Stomach (tissue), 9 donors: ENCODE data around the gene MX2. TPM values are rescaled to one million over a fixed set of nuclear protein-coding genes. Genes with fewer than 3 reads are reported as not detected.

ENCODE experiments used
- DNase-seq, 2 donors: peaks; one replicate each; pipeline versions ENCODE4 v3.0.0 to v3.0.0-alpha.2; 2013 to 2019
- H3K27ac ChIP-seq, 5 donors: fragments of 200-600 bp in 4 of 5; sonication (generic) in 4 of 5; one replicate each; pipeline ENCODE4 v1.5.1; 2013 to 2019; ENCODE audit warnings: mild to moderate bottlenecking in 1 of 5, moderate library complexity in 1 of 5
- H3K27me3 ChIP-seq, 3 donors: fragments of 200-600 bp; sonication (generic); one replicate each; pipeline ENCODE4 v1.5.1; 2017 to 2019; ENCODE audit warnings: mixed run types in 1 of 3
- H3K36me3 ChIP-seq, 4 donors: fragments of 200-600 bp; sonication (generic); 1 replicate in 3 of 4; 2 replicates in 1 of 4; pipeline ENCODE4 v1.5.1; 2016 to 2019
- H3K4me1 ChIP-seq, 4 donors: fragments of 200-600 bp; sonication (generic); one replicate each; pipeline ENCODE4 v1.5.1; 2016 to 2019
- H3K4me3 ChIP-seq, 4 donors: fragments of 200-600 bp; sonication (generic) in 3 of 4; one replicate each; pipeline ENCODE4 v1.5.1; 2016 to 2019; ENCODE audit warnings: mild to moderate bottlenecking in 1 of 4
- H3K9me3 ChIP-seq, 4 donors: fragments of 200-600 bp; sonication (generic); one replicate each; pipeline ENCODE4 v1.5.1; 2016 to 2019
- CTCF ChIP-seq, 7 experiments: fragments of 450-650 bp in 4 of 7; fragments of 200-600 bp in 3 of 7; sonication (generic) in 3 of 7; IDR thresholded peaks; one replicate each; pipeline ENCODE4 v1.5.1; 2016 to 2019; ENCODE audit warnings: antibody characterized with exemption in 7 of 7, control low read depth in 2 of 7, mild to moderate bottlenecking in 1 of 7
- EP300 ChIP-seq: sonication (generic); formaldehyde crosslinking; IDR thresholded peaks from one replicate; pipeline ENCODE4 v1.6.1; 2017; ENCODE audit warnings: antibody characterized with exemption
- POLR2A ChIP-seq, 4 donors: fragments of 450-650 bp; IDR thresholded peaks; one replicate each; pipeline ENCODE4 v1.6.1; 2016; ENCODE audit warnings: antibody characterized with exemption in 4 of 4, control low read depth in 2 of 4, mild to moderate bottlenecking in 1 of 4, moderate library complexity in 1 of 4
- POLR2AphosphoS5 ChIP-seq, 3 donors: sonication (generic); formaldehyde crosslinking; IDR thresholded peaks; one replicate each; pipeline ENCODE4 v1.6.1; 2016; ENCODE audit warnings: antibody characterized with exemption in 3 of 3
- WGBS, 5 donors: extraction: QIAGEN DNeasy Blood & Tissue Kit in 3 of 5; methylation state at CpG; one replicate each; pipeline versions ENCODE4 v1.1.5 to v1.1.7; 2013 to 2018; 5-methylcytosine and 5-hydroxymethylcytosine counted together
- intact Hi-C: fragments of 100-400 bp; cut with DNase I; formaldehyde crosslinking; loops from one replicate; pipeline ENCODE4 v1.15.1; 2023; ENCODE audit warnings: low total_unique reads
- polyA plus RNA-seq, 3 donors: library from polyadenylated mRNA; stranded (reverse); fragments of 200-250 nt; gene quantifications; one replicate each; pipeline ENCODE4 v1.2.3, GENCODE V29; 2013
- total RNA-seq, 5 donors: library from RNA; depleted of rRNA; stranded (reverse); fragments of >200 nt; gene quantifications; one replicate each; pipeline versions ENCODE4 v1.1.0 to v1.2.3, GENCODE V29; 2014 to 2016
- donor health status: healthy with polysubstance abuse.
- donor health status: Bipolar disorder and iron deficiency.
- donor health status: healthy.

The MX2 gene
- total and polyA plus RNA-seq, 8 donors: 5.0 to 85.8 (median 18.0) TPM

DNA sequence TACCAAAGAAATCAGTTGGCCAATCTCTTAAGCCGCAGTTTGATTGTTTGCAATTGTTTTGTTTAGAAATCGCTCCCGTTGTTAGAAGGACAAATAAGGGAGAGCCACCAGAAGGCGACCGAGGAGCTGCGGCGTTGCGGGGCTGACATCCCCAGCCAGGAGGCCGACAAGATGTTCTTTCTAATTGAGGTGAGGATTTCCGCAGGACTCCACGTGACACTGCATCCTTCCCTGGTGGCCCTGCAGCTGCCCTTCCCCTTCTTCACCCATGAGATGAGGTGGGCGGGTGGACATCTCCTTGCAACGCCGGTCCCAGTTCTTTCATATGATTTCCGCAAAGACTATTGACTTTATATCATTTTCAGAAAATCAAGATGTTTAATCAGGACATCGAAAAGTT, 37.0 kb downstream of the MX2 start:
- no peak for DNase-seq
- no peak overlapping the region for H3K4me3 ChIP-seq

GRCh38 chr21:41399246-41399800, 37.5 kb downstream of the MX2 start:
- TF ChIP-seq POLR2AphosphoS5 (IDR thresholded peaks at IDR 0.05): no peak
- TF ChIP-seq CTCF (IDR thresholded peaks at IDR 0.05): no peak
- TF ChIP-seq POLR2A (IDR thresholded peaks at IDR 0.05): no peak
- no peak for TF ChIP-seq EP300
- Histone ChIP-seq H3K36me3 (peaks cover 0 to 84% (median 62%) of the 10 kb centered on the region in 4 donors), H3K27ac (no peak overlapping the region), H3K27me3 (no peaks in the 10 kb centered on the region), H3K4me3 (no peak overlapping the region), H3K4me1 (peaks cover 0 to 23% (median 11%) of the 10 kb centered on the region in 4 donors), H3K9me3 (no peaks in the 10 kb centered on the region)
- WGBS, 5 donors: 72 to 86% (median 77%) methylated on average over 7 of the region's 7 CpGs
- DNase-seq: no peak
- intact Hi-C loops: no loop called here

More for the DNA sequence above, 37.0 kb downstream of the MX2 start:
- H3K27me3 ChIP-seq: no peaks in the 10 kb centered on the region
- intact Hi-C loops: no loop called here
- H3K27ac ChIP-seq: no peak overlapping the region
- H3K9me3 ChIP-seq: no peaks in the 10 kb centered on the region
- H3K4me1 ChIP-seq: peaks cover 0 to 23% (median 11%) of the 10 kb centered on the region in 4 donors
- H3K36me3 ChIP-seq: peaks cover 0 to 79% (median 57%) of the 10 kb centered on the region in 4 donors
- TF ChIP-seq POLR2A (IDR thresholded peaks at IDR 0.05) (no peak), CTCF (IDR thresholded peaks at IDR 0.05) (no peak), EP300 (no peak), POLR2AphosphoS5 (IDR thresholded peaks at IDR 0.05) (no peak)
- 95 to 96% (median 96%) methylated on average over 16 of the region's 16 CpGs for WGBS, 5 donors

GRCh38 chr21:41402231-41402630, 40.4 kb downstream of the MX2 start:
- no peak overlapping the region for H3K27ac ChIP-seq
- DNase-seq: no peak
- 93 to 96% (median 93%) methylated on average over 10 to 11 of the region's 11 CpGs for WGBS, 5 donors
- H3K4me1 ChIP-seq: peaks cover 0 to 8% (median 4%) of the 10 kb centered on the region in 4 donors
- H3K4me3 ChIP-seq: no peak overlapping the region
- peaks cover 0 to 90% (median 67%) of the 10 kb centered on the region in 4 donors for H3K36me3 ChIP-seq
- no peaks in the 10 kb centered on the region for H3K27me3 ChIP-seq
- TF ChIP-seq POLR2AphosphoS5 (IDR thresholded peaks at IDR 0.05) (no peak), CTCF (IDR thresholded peaks at IDR 0.05) (no peak), EP300 (no peak), POLR2A (IDR thresholded peaks at IDR 0.05) (no peak)
- intact Hi-C loops: no loop called here
- no peaks in the 10 kb centered on the region for H3K9me3 ChIP-seq

- intact Hi-C loops: no loop called here
- DNase-seq: no peak
- WGBS, 5 donors: 90 to 97% (median 94%) methylated on average over 9 to 10 of the region's 10 CpGs
- Histone ChIP-seq H3K4me1 (peaks cover 0 to 3% (median 0%) of the 10 kb centered on the region in 4 donors), H3K4me3 (no peak overlapping the region), H3K36me3 (peaks cover 0 to 90% (median 68%) of the 10 kb centered on the region in 4 donors), H3K27ac (no peak overlapping the region), H3K9me3 (no peaks in the 10 kb centered on the region), H3K27me3 (no peaks in the 10 kb centered on the region)
- TF ChIP-seq CTCF (IDR thresholded peaks at IDR 0.05): no peak
- no peak for TF ChIP-seq POLR2AphosphoS5 (IDR thresholded peaks at IDR 0.05)
Observed at GRCh38 chr21:41402796-41403195, 41.0 kb downstream of the MX2 start.
